ENCODE measurements around the gene EIF4G3.

DNA sequence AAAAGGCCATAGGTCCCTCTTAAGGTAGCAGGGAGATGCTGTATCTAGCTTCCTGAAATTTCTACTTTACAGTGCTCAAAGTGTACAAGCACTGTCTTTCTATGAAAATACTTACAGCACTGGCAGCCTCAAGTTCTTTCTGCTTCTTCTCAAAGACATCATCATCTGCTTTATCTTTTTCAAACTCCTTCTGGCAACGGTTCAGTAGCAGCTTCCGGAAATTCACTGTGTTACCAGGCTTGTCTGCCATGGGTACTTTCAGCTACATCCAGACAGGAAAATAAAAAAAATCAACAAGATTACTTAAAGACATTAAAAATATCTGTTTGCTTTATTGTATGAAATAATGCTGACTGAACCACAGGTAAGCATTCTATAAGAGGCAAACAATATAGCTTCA, 311.7 kb downstream of the EIF4G3 start:
- TF ChIP-seq, protein P1, sequence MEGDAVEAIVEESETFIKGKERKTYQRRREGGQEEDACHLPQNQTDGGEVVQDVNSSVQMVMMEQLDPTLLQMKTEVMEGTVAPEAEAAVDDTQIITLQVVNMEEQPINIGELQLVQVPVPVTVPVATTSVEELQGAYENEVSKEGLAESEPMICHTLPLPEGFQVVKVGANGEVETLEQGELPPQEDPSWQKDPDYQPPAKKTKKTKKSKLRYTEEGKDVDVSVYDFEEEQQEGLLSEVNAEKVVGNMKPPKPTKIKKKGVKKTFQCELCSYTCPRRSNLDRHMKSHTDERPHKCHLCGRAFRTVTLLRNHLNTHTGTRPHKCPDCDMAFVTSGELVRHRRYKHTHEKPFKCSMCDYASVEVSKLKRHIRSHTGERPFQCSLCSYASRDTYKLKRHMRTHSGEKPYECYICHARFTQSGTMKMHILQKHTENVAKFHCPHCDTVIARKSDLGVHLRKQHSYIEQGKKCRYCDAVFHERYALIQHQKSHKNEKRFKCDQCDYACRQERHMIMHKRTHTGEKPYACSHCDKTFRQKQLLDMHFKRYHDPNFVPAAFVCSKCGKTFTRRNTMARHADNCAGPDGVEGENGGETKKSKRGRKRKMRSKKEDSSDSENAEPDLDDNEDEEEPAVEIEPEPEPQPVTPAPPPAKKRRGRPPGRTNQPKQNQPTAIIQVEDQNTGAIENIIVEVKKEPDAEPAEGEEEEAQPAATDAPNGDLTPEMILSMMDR (IDR thresholded peaks at IDR 0.05; ENCODE audit: low read length) = no peak
- no peak for TF ChIP-seq EZH2 (optimal IDR thresholded peaks at IDR 0.05; ENCODE audit: low read depth, low read length)
